NCI-H460 (cell line): Measurements from ENCODE around the gene SPECC1L. TPM values are rescaled to one million over a fixed set of nuclear protein-coding genes. Genes with fewer than 3 reads are reported as not detected.

Experiments used
- DNase-seq: peaks from one replicate; pipeline ENCODE4 v3.0.0-alpha.2; 2016; ENCODE audit warnings: low read depth; ENCODE audit errors: extremely low read depth
- total RNA-seq: library from RNA; depleted of rRNA; stranded (reverse); fragments of >200 nt; shearing (Covaris generic); gene quantifications from 2 replicates; pipeline ENCODE4 v1.2.3, GENCODE V29; 2014

SPECC1L gene
- total RNA-seq, 1 experiment from 2014 or later, result 18.3 TPM

GRCh38 chr22:24424001-24424900, 153.6 kb downstream of the SPECC1L start:
- DNase-seq, result no peak

- no peak for DNase-seq
These were observed 154.5 kb downstream of the SPECC1L start for GRCh38 chr22:24424901-24425775.

DNA sequence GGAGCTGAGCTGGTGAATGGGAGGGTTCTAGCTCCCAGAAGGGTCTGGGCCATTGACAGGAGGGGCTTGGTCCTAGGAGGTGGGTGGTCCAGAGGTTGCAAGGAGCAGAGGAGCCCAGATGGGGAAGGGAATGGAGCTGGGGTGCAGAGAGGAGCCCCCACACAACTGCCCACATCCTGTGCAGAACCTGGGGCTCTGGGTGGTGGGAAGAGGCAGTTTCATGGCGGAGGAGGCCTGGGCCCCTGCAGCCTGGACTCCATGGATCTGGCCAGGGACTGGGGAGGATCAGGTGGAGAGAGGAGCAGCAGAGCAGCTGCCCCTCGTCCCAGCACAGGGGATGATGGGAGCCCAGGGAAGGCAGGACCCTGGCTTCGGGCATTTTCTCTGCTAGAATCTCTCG, 155.8 kb downstream of the SPECC1L start:
- no peak for DNase-seq

- no peak for DNase-seq
These were observed 156.3 kb downstream of the SPECC1L start for GRCh38 chr22:24426851-24427499.

GRCh38 chr22:24427500-24428164, 157.0 kb downstream of the SPECC1L start, which contains the start of gene ADORA2A:
ADORA2A (plus strand) TSS chr22:24427599; CDS start chr22:24433405, 5,806 bp downstream.
- DNase-seq, result no peak

GRCh38 chr22:24428751-24429410, 158.2 kb downstream of the SPECC1L start:
- DNase-seq, result no peak

- no peak for DNase-seq
These were observed 159.1 kb downstream of the SPECC1L start for GRCh38 chr22:24429411-24430365.

GRCh38 chr22:24430431-24431308, 160.0 kb downstream of the SPECC1L start:
- no peak for DNase-seq

- no peak for DNase-seq
These were observed 160.8 kb downstream of the SPECC1L start for GRCh38 chr22:24431309-24432034.

- DNase-seq, result no peak
These were observed 161.6 kb downstream of the SPECC1L start for GRCh38 chr22:24432059-24432853.

DNA sequence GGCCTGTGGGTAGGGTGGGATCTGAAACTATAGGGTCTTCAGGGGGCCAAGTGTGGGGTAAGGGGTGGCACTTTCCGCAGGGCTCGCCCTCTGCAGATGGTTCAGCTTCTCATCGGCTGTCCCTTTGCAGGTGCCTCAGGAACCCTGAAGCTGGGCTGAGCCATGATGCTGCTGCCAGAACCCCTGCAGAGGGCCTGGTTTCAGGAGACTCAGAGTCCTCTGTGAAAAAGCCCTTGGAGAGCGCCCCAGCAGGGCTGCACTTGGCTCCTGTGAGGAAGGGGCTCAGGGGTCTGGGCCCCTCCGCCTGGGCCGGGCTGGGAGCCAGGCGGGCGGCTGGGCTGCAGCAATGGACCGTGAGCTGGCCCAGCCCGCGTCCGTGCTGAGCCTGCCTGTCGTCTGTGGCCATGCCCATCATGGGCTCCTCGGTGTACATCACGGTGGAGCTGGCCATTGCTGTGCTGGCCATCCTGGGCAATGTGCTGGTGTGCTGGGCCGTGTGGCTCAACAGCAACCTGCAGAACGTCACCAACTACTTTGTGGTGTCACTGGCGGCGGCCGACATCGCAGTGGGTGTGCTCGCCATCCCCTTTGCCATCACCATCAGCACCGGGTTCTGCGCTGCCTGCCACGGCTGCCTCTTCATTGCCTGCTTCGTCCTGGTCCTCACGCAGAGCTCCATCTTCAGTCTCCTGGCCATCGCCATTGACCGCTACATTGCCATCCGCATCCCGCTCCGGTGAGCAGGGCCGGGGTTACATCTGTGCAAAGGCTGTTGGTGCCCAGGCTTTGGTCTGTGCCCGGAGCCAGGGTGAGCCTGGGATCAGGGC, 162.6 kb downstream of the SPECC1L start:
- no peak for DNase-seq

GRCh38 chr22:24433828-24434470, 163.3 kb downstream of the SPECC1L start:
- DNase-seq, result no peak

DNA sequence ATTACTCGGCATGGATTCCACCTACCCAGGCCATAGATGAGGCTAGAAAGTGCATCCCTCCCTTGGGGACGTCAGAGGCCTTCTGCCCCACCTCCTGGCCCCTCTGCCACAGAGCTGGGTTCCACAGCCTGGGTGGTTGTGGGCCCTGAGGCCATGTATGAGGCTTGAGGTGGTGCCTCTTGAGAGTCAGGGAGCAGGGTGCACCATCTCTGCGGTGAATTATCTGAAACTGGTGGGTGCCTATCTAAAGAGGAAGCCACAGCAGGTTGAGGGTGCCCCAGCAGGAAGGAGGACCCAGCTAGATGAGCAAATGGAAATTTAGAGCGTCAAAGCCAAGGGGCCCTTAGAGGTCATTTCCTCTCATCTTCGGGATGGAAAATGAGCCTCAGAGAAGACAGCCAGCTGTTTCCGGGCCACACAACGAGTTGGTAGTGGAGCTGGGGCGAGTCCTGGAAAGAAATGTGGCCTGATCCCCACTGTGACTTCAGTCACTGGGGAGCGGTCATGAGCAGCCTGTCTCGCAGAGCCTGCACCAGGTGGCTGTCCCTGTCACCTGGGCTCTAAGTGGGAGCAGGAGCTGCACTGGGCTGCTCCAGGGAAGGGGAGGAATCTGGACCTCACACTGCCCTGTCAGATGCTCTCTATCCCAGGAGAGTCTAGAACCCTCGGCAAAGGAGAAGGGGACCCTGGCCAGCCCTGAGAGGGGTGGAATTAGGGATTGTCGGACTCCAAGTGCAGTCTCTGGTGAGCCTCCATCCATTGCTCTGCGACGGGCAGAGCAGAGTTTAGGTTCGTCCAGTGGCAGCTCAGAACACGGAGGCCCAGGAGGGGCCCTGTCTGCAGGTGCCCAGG, 164.1 kb downstream of the SPECC1L start:
- DNase-seq, result no peak

GRCh38 chr22:24435323-24435645, 164.7 kb downstream of the SPECC1L start:
- no peak for DNase-seq
